Nephron (organoid): Measurements from ENCODE around the gene ERCC1.
"Not testable (repeated sequence)": the region's sequence is repeated elsewhere in the genome, so short reads cannot be mapped to it uniquely, and the experiment has no call there.

Experiments
- H3K27ac Mint-ChIP-seq, 3 experiments: 2 replicates each; pipeline ENCODE4 v1.8.0; 2020; ENCODE audit warnings: mixed read lengths in 3 of 3, mild to moderate bottlenecking in 2 of 3, moderate library complexity in 1 of 3
- H3K27me3 Mint-ChIP-seq: 2 replicates; pipeline ENCODE4 v1.8.0; 2021; ENCODE audit warnings: low read depth, mild to moderate bottlenecking, moderate library complexity, mixed read lengths
- H3K36me3 Mint-ChIP-seq: 2 replicates; pipeline ENCODE4 v1.8.0; 2020; ENCODE audit warnings: low read depth, mixed read lengths
- H3K4me1 Mint-ChIP-seq: 2 replicates; pipeline ENCODE4 v1.8.0; 2020; ENCODE audit warnings: mixed read lengths
- H3K4me3 Mint-ChIP-seq, 3 experiments: 2 replicates each; pipeline ENCODE4 v1.8.0; 2020; ENCODE audit warnings: mild to moderate bottlenecking in 3 of 3, mixed read lengths in 3 of 3, moderate library complexity in 2 of 3
- H3K9me3 Mint-ChIP-seq: 2 replicates; pipeline ENCODE4 v1.8.0; 2020; ENCODE audit warnings: mixed read lengths
- CTCF ChIP-seq, 3 experiments: fragments of 200-600 bp; sonication (generic); IDR thresholded peaks; one replicate each; pipeline ENCODE4 v1.5.0; 2021; ENCODE audit warnings: antibody characterized with exemption in 3 of 3; ENCODE audit not compliant: unreplicated experiment in 3 of 3

Gene ERCC1

GRCh38 chr19:45437328-45437727 is 13.6 kb upstream of the ERCC1 start:
- Mint-ChIP-seq H3K9me3 (no peaks in the 10 kb centered on the region), H3K27me3 (no peaks in the 10 kb centered on the region), H3K4me3 (peak overlapping the region in 2 of 3 experiments; percentile 31 to 47), H3K27ac (no peak overlapping the region), H3K4me1 (peaks cover 12% of the 10 kb centered on the region), H3K36me3 (no peaks in the 10 kb centered on the region)
- TF ChIP-seq CTCF (IDR thresholded peaks at IDR 0.05; ENCODE audit: unreplicated experiment in 3 of 3), result no peak

GRCh38 chr19:45432543-45432942 is 8.8 kb upstream of the ERCC1 start:
- H3K36me3 Mint-ChIP-seq, H3K4me3 Mint-ChIP-seq, H3K27ac Mint-ChIP-seq, H3K27me3 Mint-ChIP-seq, H3K4me1 Mint-ChIP-seq, H3K9me3 Mint-ChIP-seq: not testable (repeated sequence)

- H3K27me3 Mint-ChIP-seq, H3K36me3 Mint-ChIP-seq, H3K27ac Mint-ChIP-seq, H3K4me1 Mint-ChIP-seq, H3K9me3 Mint-ChIP-seq: not testable (repeated sequence)
- H3K4me3 Mint-ChIP-seq, result peak overlapping the region in 1 of 3 experiments; percentile 41
These were observed 7.3 kb upstream of the ERCC1 start for GRCh38 chr19:45431008-45431407.

- H3K9me3 Mint-ChIP-seq, H3K4me3 Mint-ChIP-seq, H3K27ac Mint-ChIP-seq, H3K4me1 Mint-ChIP-seq, H3K36me3 Mint-ChIP-seq, H3K27me3 Mint-ChIP-seq: not testable (repeated sequence)
These were observed 6.2 kb upstream of the ERCC1 start for GRCh38 chr19:45429896-45430295.

GRCh38 chr19:45428384-45429231 is 4.9 kb upstream of the ERCC1 start:
- H3K9me3 Mint-ChIP-seq, result no peaks in the 10 kb centered on the region
- peak; percentile 18 to 46 (median 37) for TF ChIP-seq CTCF (IDR thresholded peaks at IDR 0.05; ENCODE audit: unreplicated experiment in 3 of 3)
- H3K36me3 Mint-ChIP-seq, result no peaks in the 10 kb centered on the region
- H3K4me3 Mint-ChIP-seq, result peak overlapping the region; percentile 85 to 92 (median 92)
- H3K4me1 Mint-ChIP-seq, result peaks cover 16% of the 10 kb centered on the region
- H3K27me3 Mint-ChIP-seq, result no peaks in the 10 kb centered on the region
- peak overlapping the region; percentile 54 to 84 (median 82) for H3K27ac Mint-ChIP-seq

- H3K4me3 Mint-ChIP-seq, result peak overlapping the region; percentile 91 to 95 (median 94)
- TF ChIP-seq CTCF (IDR thresholded peaks at IDR 0.05; ENCODE audit: unreplicated experiment in 3 of 3), result no peak
- H3K27ac Mint-ChIP-seq, result peak overlapping the region; percentile 83 to 92 (median 86)
- H3K27me3 Mint-ChIP-seq, result no peaks in the 10 kb centered on the region
- peaks cover 34% of the 10 kb centered on the region for H3K4me1 Mint-ChIP-seq
- no peaks in the 10 kb centered on the region for H3K9me3 Mint-ChIP-seq
- H3K36me3 Mint-ChIP-seq, result peaks cover 9% of the 10 kb centered on the region
These were observed 708 bp upstream of the ERCC1 start for GRCh38 chr19:45424191-45425058.

GRCh38 chr19:45423033-45423588 is 606 bp downstream of the ERCC1 start:
- peak overlapping the region; percentile 83 to 92 (median 86) for H3K27ac Mint-ChIP-seq
- no peaks in the 10 kb centered on the region for H3K27me3 Mint-ChIP-seq
- H3K4me1 Mint-ChIP-seq, result peaks cover 41% of the 10 kb centered on the region
- peak overlapping the region; percentile 91 to 95 (median 94) for H3K4me3 Mint-ChIP-seq
- no peak for TF ChIP-seq CTCF (IDR thresholded peaks at IDR 0.05; ENCODE audit: unreplicated experiment in 3 of 3)
- H3K9me3 Mint-ChIP-seq, result no peaks in the 10 kb centered on the region
- peaks cover 17% of the 10 kb centered on the region for H3K36me3 Mint-ChIP-seq
